Erythroblast (primary cell): Measurements from ENCODE around the gene FETUB.

Source experiments
- GATA1 ChIP-seq: IDR thresholded peaks from 2 replicates; pipeline ENCODE4 v1.6.1; 2011; ENCODE audit warnings: low read depth, mild to moderate bottlenecking, control low read depth, low read length, moderate library complexity
- POLR2A ChIP-seq: IDR thresholded peaks from 2 replicates; pipeline ENCODE4 v1.6.1; 2011; ENCODE audit warnings: mild to moderate bottlenecking, low read length

DNA sequence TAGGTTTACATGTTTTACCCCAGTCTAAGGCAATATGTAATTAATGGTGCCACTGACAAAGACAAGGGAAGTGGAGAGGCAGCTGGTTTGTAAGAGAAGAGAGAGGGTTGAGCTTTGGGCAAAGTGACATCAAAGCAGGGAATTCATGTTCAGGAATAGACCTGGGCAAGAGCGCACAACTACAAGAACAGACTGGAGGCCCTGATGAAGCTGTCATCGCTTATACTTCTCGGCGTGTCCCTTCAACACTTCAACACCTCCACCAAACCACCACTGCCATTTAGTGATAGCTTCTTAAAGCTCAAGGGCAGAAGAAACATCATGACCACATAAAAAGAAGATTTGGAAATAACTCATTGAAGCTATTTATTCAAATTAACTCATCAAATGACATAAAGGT lies 57.3 kb downstream of the FETUB start:
- TF ChIP-seq POLR2A (no peak), GATA1 (no peak)
